AG04449 (cell line): ENCODE data around the gene UFD1.

Source experiments
- CTCF ChIA-PET: fragments of 350-600 bp; formaldehyde crosslinking; extraction: SDS; loops from one replicate; lab custom pipeline; 2021; ENCODE audit warnings: antibody characterized with exemption; lab: Yijun Ruan, JAX
- POLR2A ChIA-PET: fragments of 400-600, 350-600 bp; formaldehyde crosslinking; extraction: SDS; loops from one replicate; lab custom pipeline; 2020; ENCODE audit warnings: antibody characterized with exemption, inconsistent platforms; lab: Yijun Ruan, JAX
- DNase-seq: peaks from one replicate; pipeline ENCODE4 v3.0.0-alpha.2; 2010; ENCODE audit warnings: low read depth, low spot score
- H3K4me3 ChIP-seq: 2 replicates; pipeline ENCODE4 v1.5.1; 2011; ENCODE audit warnings: low read depth, mild to moderate bottlenecking, control low read depth, low read length
- CTCF ChIP-seq: IDR thresholded peaks from one replicate; pipeline ENCODE4 v1.5.1; 2011; ENCODE audit warnings: mild to moderate bottlenecking, moderate library complexity, low read length, control low read depth, inconsistent platforms; ENCODE audit not compliant: insufficient read depth; ENCODE audit errors: missing control alignments

UFD1 gene

DNA sequence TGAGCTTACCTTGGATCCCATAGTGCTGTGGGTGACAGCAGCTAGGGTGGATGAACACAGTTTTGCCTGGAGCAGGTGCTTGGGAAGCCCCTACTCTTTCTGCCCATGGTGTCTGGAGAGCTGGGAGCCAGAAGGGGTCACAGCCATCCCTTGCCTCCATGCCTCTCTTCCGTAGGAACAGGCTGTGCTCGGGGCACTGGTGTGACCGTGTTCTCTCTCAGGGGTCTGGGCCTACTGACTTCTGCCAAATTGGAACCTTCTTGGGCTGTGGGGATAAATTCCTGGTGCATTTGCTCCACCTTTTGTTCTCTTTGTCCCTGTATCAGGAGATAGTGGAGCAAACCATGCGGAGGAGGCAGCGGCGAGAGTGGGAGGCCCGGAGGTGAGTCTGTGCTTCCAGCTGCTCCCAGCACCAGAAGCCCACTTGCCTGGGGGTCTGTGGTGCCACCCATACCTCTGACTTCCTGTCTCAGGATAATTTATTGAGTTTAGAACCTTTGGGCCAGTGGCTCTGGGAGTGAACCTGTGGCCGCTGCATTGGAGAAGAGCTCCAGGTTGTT lies 15.1 kb upstream of the UFD1 start:
- DNase-seq, result no peak
- ChIA-PET CTCF (interaction anchor here (0.7 to 7.8 kb wide), 2 partner anchors 137 to 140 kb away, joined by 3 to 68 read pairs; no protein-coding TSS in a partner anchor), POLR2A (no interaction called here)
- no peak for TF ChIP-seq CTCF
- H3K4me3 ChIP-seq, result no peak overlapping the region

GRCh38 chr22:19492504-19493174 lies 13.6 kb upstream of the UFD1 start:
- TF ChIP-seq CTCF, result no peak
- DNase-seq, result no peak
- POLR2A ChIA-PET, result no interaction called here
- CTCF ChIA-PET, result interaction anchor here (7.8 kb wide), 1 partner anchor 138 kb away, joined by 68 read pairs; no protein-coding TSS in a partner anchor
- no peak overlapping the region for H3K4me3 ChIP-seq

DNA sequence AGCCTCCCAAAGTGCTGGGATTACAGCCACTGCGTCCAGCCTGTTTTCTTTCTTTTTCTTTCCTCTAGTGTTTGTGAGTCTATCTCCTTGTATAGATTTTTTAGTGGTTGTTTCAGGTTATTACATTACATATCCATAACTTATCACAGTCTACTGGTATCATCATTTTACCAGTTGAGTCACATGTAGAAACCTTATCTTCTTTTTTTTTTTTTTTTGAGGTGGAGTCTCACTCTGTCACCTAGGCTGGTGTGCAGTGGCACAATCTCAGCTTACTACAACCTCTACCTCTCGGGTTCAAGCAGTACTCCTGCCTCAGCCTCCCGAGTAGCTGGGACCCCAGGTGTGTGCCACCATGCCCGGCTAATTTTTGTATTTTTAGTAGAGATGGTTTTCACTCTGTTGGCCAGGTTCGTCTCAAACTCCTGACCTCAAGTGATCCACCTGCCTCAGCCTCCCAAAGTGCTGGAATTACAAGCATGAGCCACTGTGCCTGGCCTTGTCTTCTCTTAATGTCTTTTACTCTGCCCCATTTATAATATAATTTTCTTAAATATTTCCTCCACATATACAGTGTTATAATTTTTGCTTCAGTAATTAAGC lies 11.7 kb upstream of the UFD1 start:
- H3K4me3 ChIP-seq, result no peak overlapping the region
- TF ChIP-seq CTCF, result no peak
- no peak for DNase-seq
- ChIA-PET CTCF (interaction anchor here (7.8 kb wide), 1 partner anchor 140 kb away, joined by 68 read pairs; no protein-coding TSS in a partner anchor), POLR2A (no interaction called here)

DNA sequence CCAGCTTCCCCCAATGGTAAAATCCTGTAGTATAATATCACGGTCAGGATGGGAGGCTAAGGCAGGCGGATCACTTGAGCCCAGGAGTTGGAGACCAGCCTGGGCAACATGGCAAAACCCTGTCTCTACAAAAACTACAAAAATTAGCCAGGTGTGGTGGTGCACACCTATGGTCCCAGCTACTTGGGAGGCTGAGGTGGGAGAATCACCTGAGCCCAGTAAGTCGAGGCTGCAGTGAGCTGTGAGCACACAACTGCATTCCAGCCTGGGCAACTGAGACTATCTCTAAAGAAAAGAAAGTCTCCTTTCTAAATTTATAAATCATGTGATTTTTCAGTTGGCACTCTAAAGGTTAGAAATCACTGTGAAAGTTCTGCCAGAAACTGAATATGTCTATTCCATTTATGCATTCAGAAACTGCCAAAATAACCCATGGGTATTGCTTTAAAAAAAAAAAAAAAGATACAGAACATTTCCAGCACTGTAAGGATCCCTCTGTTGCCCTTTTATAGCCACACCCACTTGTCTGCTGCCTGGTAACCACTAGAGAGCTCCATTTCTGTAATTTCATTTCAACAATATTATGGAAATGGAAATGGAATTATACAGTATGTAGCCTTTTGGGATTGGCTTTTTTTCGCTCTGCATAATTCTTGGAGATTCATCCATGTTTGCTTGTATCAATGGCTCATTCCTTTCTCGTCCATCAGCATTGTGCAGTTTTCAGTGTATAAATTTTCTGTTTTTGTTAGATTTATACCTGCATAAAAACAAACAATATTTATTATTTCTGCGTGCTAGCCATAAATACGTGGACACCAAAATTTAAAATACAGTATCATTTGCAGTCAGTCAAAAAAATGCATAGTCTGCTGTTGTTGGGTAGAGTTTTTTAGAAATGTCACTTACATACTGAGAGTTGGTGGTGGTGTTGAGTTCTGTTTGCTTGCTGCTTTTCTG lies 10.2 kb upstream of the UFD1 start:
- H3K4me3 ChIP-seq, result no peak overlapping the region
- TF ChIP-seq CTCF, result no peak
- ChIA-PET CTCF (interaction anchor here (7.8 kb wide), 1 partner anchor 142 kb away, joined by 68 read pairs; no protein-coding TSS in a partner anchor), POLR2A (no interaction called here)
- DNase-seq, result no peak

DNA sequence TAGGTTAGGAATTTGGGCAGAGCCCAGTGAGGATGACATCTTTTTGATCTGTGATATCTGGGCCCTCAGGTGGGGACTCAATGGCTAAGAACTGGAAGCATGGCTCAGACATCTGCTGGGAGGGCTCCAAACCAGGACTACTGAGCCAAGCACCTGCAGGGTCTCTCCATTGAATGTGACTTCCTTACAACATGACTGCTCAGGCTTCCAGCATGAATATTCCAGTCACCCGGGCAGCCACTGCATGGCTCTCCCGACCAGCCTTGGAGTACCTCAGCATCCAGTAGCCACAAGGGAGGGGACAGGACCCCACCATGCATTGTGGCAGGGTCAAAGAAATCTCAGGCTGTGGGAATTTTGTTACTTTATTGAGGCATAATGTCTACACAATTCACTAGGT lies 9.3 kb upstream of the UFD1 start:
- CTCF ChIA-PET, result interaction anchor here (7.8 kb wide), 1 partner anchor 142 kb away, joined by 68 read pairs; no protein-coding TSS in a partner anchor
- DNase-seq, result no peak
- no peak for TF ChIP-seq CTCF
- POLR2A ChIA-PET, result no interaction called here
- H3K4me3 ChIP-seq, result no peak overlapping the region
